Testis (tissue), 2 donors: ENCODE results near the gene DNLZ.

Experiments used
- POLR2A ChIP-seq: fragments of 450-650 bp; IDR thresholded peaks from one replicate; pipeline ENCODE4 v1.6.1; 2017; ENCODE audit warnings: antibody characterized with exemption, mild to moderate bottlenecking, moderate library complexity
- TF ChIP-seq, protein P1 (sequence below), 3 experiments: fragments of 450-650 bp in 2 of 3; fragments of 200-600 bp in 1 of 3; sonication (generic) in 1 of 3; IDR thresholded peaks; one replicate each; pipeline ENCODE4 v1.5.1; 2016 to 2019; ENCODE audit warnings: antibody characterized with exemption in 3 of 3, mild to moderate bottlenecking in 2 of 3, moderate library complexity in 1 of 3

DNA sequence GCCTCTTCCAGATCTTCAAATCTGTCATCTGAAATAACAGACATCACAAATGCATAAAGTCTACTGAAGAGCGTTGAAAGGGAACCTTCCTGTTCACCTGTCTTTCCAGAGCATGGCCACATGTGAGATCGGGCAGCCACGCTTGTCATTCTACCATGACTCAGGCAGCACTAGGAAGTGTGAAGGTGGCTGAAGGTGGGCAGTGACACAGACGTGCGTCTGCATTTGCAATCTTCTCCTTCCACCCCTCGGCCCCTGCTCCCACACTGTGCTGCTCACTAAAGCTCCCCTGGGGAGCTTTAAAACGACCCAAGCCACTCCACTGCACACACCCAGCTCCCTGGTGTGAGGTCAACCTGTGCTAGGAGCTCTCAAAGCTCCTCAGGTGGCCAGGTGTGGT, 44.4 kb upstream of the DNLZ start:
- TF ChIP-seq, protein P1, sequence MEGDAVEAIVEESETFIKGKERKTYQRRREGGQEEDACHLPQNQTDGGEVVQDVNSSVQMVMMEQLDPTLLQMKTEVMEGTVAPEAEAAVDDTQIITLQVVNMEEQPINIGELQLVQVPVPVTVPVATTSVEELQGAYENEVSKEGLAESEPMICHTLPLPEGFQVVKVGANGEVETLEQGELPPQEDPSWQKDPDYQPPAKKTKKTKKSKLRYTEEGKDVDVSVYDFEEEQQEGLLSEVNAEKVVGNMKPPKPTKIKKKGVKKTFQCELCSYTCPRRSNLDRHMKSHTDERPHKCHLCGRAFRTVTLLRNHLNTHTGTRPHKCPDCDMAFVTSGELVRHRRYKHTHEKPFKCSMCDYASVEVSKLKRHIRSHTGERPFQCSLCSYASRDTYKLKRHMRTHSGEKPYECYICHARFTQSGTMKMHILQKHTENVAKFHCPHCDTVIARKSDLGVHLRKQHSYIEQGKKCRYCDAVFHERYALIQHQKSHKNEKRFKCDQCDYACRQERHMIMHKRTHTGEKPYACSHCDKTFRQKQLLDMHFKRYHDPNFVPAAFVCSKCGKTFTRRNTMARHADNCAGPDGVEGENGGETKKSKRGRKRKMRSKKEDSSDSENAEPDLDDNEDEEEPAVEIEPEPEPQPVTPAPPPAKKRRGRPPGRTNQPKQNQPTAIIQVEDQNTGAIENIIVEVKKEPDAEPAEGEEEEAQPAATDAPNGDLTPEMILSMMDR (IDR thresholded peaks at IDR 0.05): no peak
- TF ChIP-seq POLR2A: no peak
